ENCODE measurements around the gene TUFT1. TPM values are rescaled to one million over a fixed set of nuclear protein-coding genes. Genes with fewer than 3 reads are reported as not detected.

TUFT1 gene
- total and polyA plus RNA-seq, 2 of the 8 experiments (the other 6 are each of a cell fraction or from before 2014, with no cell fraction given), result 7.3 to 10.4 TPM

- TF ChIP-seq ATF2 (IDR thresholded peaks at IDR 0.05; ENCODE audit: low read length) (no peak), CREB1 (IDR thresholded peaks at IDR 0.05) (peak; percentile 22; the same call in 1 of the 2 replicates), RAD21 (IDR thresholded peaks at IDR 0.05 in 1 of 2, conservative IDR thresholded peaks at IDR 0.05 in 1 of 2; ENCODE audit: low read depth in 2 of 2, low read length in 2 of 2) (peak; percentile 85 to 91), RFX5 (IDR thresholded peaks at IDR 0.05; ENCODE audit: borderline replicate concordance, low read depth, low read length) (no peak), TAF7 (optimal IDR thresholded peaks at IDR 0.05; ENCODE audit: borderline replicate concordance, low read depth, low read length) (no peak), SIX5 (IDR thresholded peaks at IDR 0.05; ENCODE audit: low read depth, low read length) (no peak), TAF1 (IDR thresholded peaks at IDR 0.05; ENCODE audit: low read depth, low read length) (no peak), ATF3 (IDR thresholded peaks at IDR 0.05; ENCODE audit: insufficient read depth, low read depth, low read length) (no peak), BACH1 (IDR thresholded peaks at IDR 0.05; ENCODE audit: low read length) (no peak), CEBPB (IDR thresholded peaks at IDR 0.05; ENCODE audit: low read depth, low read length) (no peak), HDAC2 (IDR thresholded peaks at IDR 0.05; ENCODE audit: borderline replicate concordance in 1 of 2, low read depth in 2 of 2, low read length in 2 of 2) (no peak), MAX (IDR thresholded peaks at IDR 0.05) (0 out of 2 replicates have a peak, but pooled peaks have one; percentile 38), CHD1 (IDR thresholded peaks at IDR 0.05; ENCODE audit: low read depth, low read length) (no peak), EZH2 (IDR thresholded peaks at IDR 0.05; ENCODE audit: low read depth, low read length, severe bottlenecking) (no peak), HDAC6 (IDR thresholded peaks at IDR 0.05; ENCODE audit: low read depth, low read length) (no peak), USF2 (IDR thresholded peaks at IDR 0.05; ENCODE audit: low read length) (no peak), NRF1 (IDR thresholded peaks at IDR 0.05; ENCODE audit: low read depth, low read length) (no peak), SIN3A (conservative IDR thresholded peaks at IDR 0.05 in 1 of 2, IDR thresholded peaks at IDR 0.05 in 1 of 2; ENCODE audit: low read depth in 1 of 2, low read length in 2 of 2) (peak in 1 of 2 experiments; percentile 55; a peak in 1 of 4 replicates), BCL11A (IDR thresholded peaks at IDR 0.05; ENCODE audit: low read depth in 2 of 2, low read length in 2 of 2) (no peak)
These were observed 5.3 kb upstream of the TUFT1 start (continued) for GRCh38 chr1:151534662-151535278.
